Dendritic cell treated with granulocyte-macrophage colony-stimulating factor and Interleukin-4, amounts not matched to agents 40 ng/mL and 50 ng/mL, for 4 days (primary cell): ENCODE measurements around the gene MYO16.

ENCODE experiments used
- H3K27ac Mint-ChIP-seq: one replicate; pipeline ENCODE4 v1.8.0; 2022; ENCODE audit warnings: mild to moderate bottlenecking, mixed read lengths
- H3K27me3 Mint-ChIP-seq: one replicate; pipeline ENCODE4 v1.8.0; 2022; ENCODE audit warnings: mild to moderate bottlenecking, mixed read lengths
- H3K36me3 Mint-ChIP-seq: one replicate; pipeline ENCODE4 v1.8.0; 2022; ENCODE audit warnings: low read depth, mixed read lengths
- H3K4me1 Mint-ChIP-seq: one replicate; pipeline ENCODE4 v1.8.0; 2022; ENCODE audit warnings: low read depth, mixed read lengths
- H3K4me3 Mint-ChIP-seq: one replicate; pipeline ENCODE4 v1.8.0; 2022; ENCODE audit warnings: mild to moderate bottlenecking, moderate library complexity, mixed read lengths
- H3K9me3 Mint-ChIP-seq: one replicate; pipeline ENCODE4 v1.8.0; 2022; ENCODE audit warnings: mixed read lengths
- intact Hi-C: fragments of 100-400 bp; cut with micrococcal nuclease; formaldehyde crosslinking; loops from one replicate; pipeline ENCODE4 v1.15.0; 2022

Gene MYO16

GRCh38 chr13:108680011-108680410 lies 50.6 kb downstream of the MYO16 start:
- intact Hi-C loops, result no loop called here
- no peak overlapping the region for H3K27ac Mint-ChIP-seq
- H3K4me3 Mint-ChIP-seq, result no peak overlapping the region
- H3K36me3 Mint-ChIP-seq, result no peaks in the 10 kb centered on the region
- H3K4me1 Mint-ChIP-seq, result no peaks in the 10 kb centered on the region
- no peaks in the 10 kb centered on the region for H3K27me3 Mint-ChIP-seq
- peaks cover 25% of the 10 kb centered on the region for H3K9me3 Mint-ChIP-seq

GRCh38 chr13:108681986-108682575 lies 52.7 kb downstream of the MYO16 start:
- Mint-ChIP-seq H3K9me3 (peaks cover 34% of the 10 kb centered on the region), H3K27ac (no peak overlapping the region), H3K4me3 (no peak overlapping the region), H3K27me3 (no peaks in the 10 kb centered on the region), H3K36me3 (no peaks in the 10 kb centered on the region), H3K4me1 (no peaks in the 10 kb centered on the region)
- intact Hi-C loops, result no loop called here

- Mint-ChIP-seq H3K9me3 (peaks cover 34% of the 10 kb centered on the region), H3K36me3 (no peaks in the 10 kb centered on the region), H3K4me3 (no peak overlapping the region), H3K4me1 (no peaks in the 10 kb centered on the region), H3K27ac (no peak overlapping the region), H3K27me3 (no peaks in the 10 kb centered on the region)
- intact Hi-C loops, result no loop called here
These were observed 53.3 kb downstream of the MYO16 start for GRCh38 chr13:108682714-108683113.

- intact Hi-C loops, result no loop called here
- H3K9me3 Mint-ChIP-seq, result peaks cover 33% of the 10 kb centered on the region
- no peak overlapping the region for H3K27ac Mint-ChIP-seq
- H3K27me3 Mint-ChIP-seq, result no peaks in the 10 kb centered on the region
- H3K4me1 Mint-ChIP-seq, result no peaks in the 10 kb centered on the region
- no peaks in the 10 kb centered on the region for H3K36me3 Mint-ChIP-seq
- no peak overlapping the region for H3K4me3 Mint-ChIP-seq
These were observed 56.6 kb downstream of the MYO16 start for GRCh38 chr13:108686027-108686426.

- Mint-ChIP-seq H3K27ac (no peak overlapping the region), H3K36me3 (no peaks in the 10 kb centered on the region), H3K9me3 (peaks cover 4% of the 10 kb centered on the region), H3K4me1 (no peaks in the 10 kb centered on the region), H3K27me3 (no peaks in the 10 kb centered on the region), H3K4me3 (no peak overlapping the region)
- intact Hi-C loops, result no loop called here
These were observed 61.3 kb downstream of the MYO16 start for GRCh38 chr13:108690726-108691125.

GRCh38 chr13:108700422-108701170 lies 71.2 kb downstream of the MYO16 start:
- H3K9me3 Mint-ChIP-seq, result peaks cover 25% of the 10 kb centered on the region
- intact Hi-C loops, result no loop called here
- no peaks in the 10 kb centered on the region for H3K27me3 Mint-ChIP-seq
- no peak overlapping the region for H3K27ac Mint-ChIP-seq
- H3K36me3 Mint-ChIP-seq, result no peaks in the 10 kb centered on the region
- H3K4me3 Mint-ChIP-seq, result no peak overlapping the region
- H3K4me1 Mint-ChIP-seq, result no peaks in the 10 kb centered on the region

GRCh38 chr13:108702171-108702570 lies 72.8 kb downstream of the MYO16 start:
- Mint-ChIP-seq H3K27me3 (no peaks in the 10 kb centered on the region), H3K4me3 (no peak overlapping the region), H3K9me3 (peaks cover 30% of the 10 kb centered on the region), H3K4me1 (no peaks in the 10 kb centered on the region), H3K36me3 (no peaks in the 10 kb centered on the region), H3K27ac (no peak overlapping the region)
- intact Hi-C loops, result no loop called here

- H3K27ac Mint-ChIP-seq, result no peak overlapping the region
- no peaks in the 10 kb centered on the region for H3K4me1 Mint-ChIP-seq
- intact Hi-C loops, result no loop called here
- no peaks in the 10 kb centered on the region for H3K27me3 Mint-ChIP-seq
- H3K4me3 Mint-ChIP-seq, result no peak overlapping the region
- no peaks in the 10 kb centered on the region for H3K36me3 Mint-ChIP-seq
- peaks cover 29% of the 10 kb centered on the region for H3K9me3 Mint-ChIP-seq
These were observed 75.6 kb downstream of the MYO16 start for GRCh38 chr13:108705031-108705430.

- no peaks in the 10 kb centered on the region for H3K36me3 Mint-ChIP-seq
- H3K27ac Mint-ChIP-seq, result no peak overlapping the region
- no peaks in the 10 kb centered on the region for H3K4me1 Mint-ChIP-seq
- H3K4me3 Mint-ChIP-seq, result no peak overlapping the region
- H3K27me3 Mint-ChIP-seq, result no peaks in the 10 kb centered on the region
- H3K9me3 Mint-ChIP-seq, result peaks cover 5% of the 10 kb centered on the region
- intact Hi-C loops, result no loop called here
These were observed 78.2 kb downstream of the MYO16 start for GRCh38 chr13:108707584-108707983.

GRCh38 chr13:108708921-108709320 lies 79.5 kb downstream of the MYO16 start:
- Mint-ChIP-seq H3K36me3 (no peaks in the 10 kb centered on the region), H3K4me3 (no peak overlapping the region), H3K27ac (no peak overlapping the region), H3K27me3 (no peaks in the 10 kb centered on the region), H3K9me3 (peaks cover 6% of the 10 kb centered on the region), H3K4me1 (no peaks in the 10 kb centered on the region)
- intact Hi-C loops, result no loop called here

GRCh38 chr13:108711386-108711785 lies 82.0 kb downstream of the MYO16 start:
- H3K27me3 Mint-ChIP-seq, result no peaks in the 10 kb centered on the region
- H3K27ac Mint-ChIP-seq, result no peak overlapping the region
- H3K9me3 Mint-ChIP-seq, result peaks cover 21% of the 10 kb centered on the region
- no peak overlapping the region for H3K4me3 Mint-ChIP-seq
- H3K36me3 Mint-ChIP-seq, result no peaks in the 10 kb centered on the region
- intact Hi-C loops, result no loop called here
- H3K4me1 Mint-ChIP-seq, result no peaks in the 10 kb centered on the region

- Mint-ChIP-seq H3K36me3 (no peaks in the 10 kb centered on the region), H3K27me3 (no peaks in the 10 kb centered on the region), H3K4me3 (no peak overlapping the region), H3K27ac (no peak overlapping the region), H3K9me3 (no peaks in the 10 kb centered on the region), H3K4me1 (no peaks in the 10 kb centered on the region)
- intact Hi-C loops, result no loop called here
These were observed 96.1 kb downstream of the MYO16 start for GRCh38 chr13:108725471-108725870.

GRCh38 chr13:108728370-108728769 lies 99.0 kb downstream of the MYO16 start:
- no peaks in the 10 kb centered on the region for H3K36me3 Mint-ChIP-seq
- no peak overlapping the region for H3K27ac Mint-ChIP-seq
- no peaks in the 10 kb centered on the region for H3K9me3 Mint-ChIP-seq
- H3K4me1 Mint-ChIP-seq, result no peaks in the 10 kb centered on the region
- no peaks in the 10 kb centered on the region for H3K27me3 Mint-ChIP-seq
- no peak overlapping the region for H3K4me3 Mint-ChIP-seq
- intact Hi-C loops, result no loop called here

GRCh38 chr13:108733022-108733560 lies 103.7 kb downstream of the MYO16 start:
- intact Hi-C loops, result no loop called here
- Mint-ChIP-seq H3K36me3 (no peaks in the 10 kb centered on the region), H3K27ac (no peak overlapping the region), H3K9me3 (peaks cover 6% of the 10 kb centered on the region), H3K4me1 (no peaks in the 10 kb centered on the region), H3K4me3 (no peak overlapping the region), H3K27me3 (no peaks in the 10 kb centered on the region)
